GM19099 (cell line): ENCODE measurements around the gene ZNF831.

Source experiments
- POLR2A ChIP-seq: IDR thresholded peaks from 3 replicates; pipeline ENCODE4 v1.6.1; 2011; ENCODE audit warnings: low read depth; ENCODE audit not compliant: insufficient read length; ENCODE audit errors: extremely low read depth

The ZNF831 gene

DNA sequence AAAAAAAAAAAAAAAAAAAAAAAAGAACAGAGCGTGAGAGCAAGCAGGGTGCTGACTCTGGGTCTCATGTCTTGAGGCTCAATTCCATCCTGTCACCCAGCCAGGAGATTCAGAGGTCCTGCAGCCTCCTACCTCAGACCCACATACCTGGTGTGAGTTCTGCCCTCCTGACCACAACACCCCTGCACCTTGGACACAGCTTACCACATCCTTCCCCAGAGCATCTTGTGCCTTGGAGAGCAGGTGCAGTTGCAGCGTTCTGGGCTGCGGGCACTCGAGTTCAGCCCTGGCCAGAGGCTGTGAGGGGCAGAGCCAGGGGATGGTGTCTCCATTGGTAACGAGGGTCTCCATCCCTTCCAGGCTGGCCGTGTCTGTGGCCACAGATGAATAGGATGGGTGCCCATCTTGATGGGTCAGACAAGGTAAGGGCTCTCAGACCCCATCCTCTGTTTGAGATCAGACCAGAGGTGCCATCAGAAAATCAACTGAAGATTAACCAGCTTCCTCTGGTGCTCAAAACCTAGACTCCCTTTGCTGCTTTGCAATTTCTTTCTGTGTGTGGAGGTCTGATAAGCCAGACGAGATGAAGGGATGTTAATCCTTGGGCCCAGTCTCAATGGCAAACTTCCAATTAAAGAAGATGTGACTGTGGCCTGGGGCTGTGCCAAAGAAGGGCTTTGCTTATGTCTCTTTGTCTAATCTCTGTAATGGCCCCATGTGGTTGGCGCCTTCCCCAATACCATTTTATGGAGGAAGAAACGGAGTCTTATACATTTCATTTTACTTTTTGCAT, 14.7 kb upstream of the ZNF831 start:
- no peak for TF ChIP-seq POLR2A

DNA sequence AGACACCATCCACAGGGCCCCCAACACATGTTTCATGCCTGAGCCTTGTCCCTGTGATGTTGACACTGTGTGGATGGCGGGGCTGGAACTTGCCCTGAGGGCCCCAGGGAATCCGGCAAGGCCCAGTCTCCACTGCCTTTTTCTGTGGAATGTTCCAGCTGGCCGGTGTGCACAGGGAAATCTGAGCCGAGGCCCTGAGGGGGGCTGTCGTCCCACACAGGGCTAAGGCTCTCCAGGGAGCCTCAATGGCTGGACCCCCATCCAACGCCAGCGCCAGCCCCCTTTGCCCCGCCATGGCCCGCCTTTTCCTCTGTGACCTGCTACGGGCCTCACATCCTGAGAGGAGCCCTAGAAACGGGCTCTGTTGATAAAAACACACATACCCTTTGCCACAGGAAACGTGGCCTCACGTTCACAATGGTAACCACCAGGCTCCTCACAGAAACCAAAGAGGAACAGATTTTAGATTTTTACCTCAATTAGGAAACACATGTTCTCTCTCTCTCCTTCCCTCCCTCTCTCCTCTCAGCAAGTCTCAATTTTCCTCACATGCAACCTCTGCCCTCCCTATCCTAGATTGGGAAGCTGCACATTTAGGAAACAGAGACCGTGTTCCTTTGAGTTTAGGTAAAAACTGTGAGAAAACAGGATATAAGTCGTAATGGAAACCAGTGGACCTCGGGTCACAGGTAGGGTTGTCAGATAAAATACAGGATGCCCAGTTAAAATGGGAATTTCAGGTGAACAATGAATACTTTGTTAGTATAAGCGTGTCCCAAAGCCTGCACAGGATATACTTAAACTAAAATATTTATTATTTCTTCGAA, 13.7 kb upstream of the ZNF831 start:
- TF ChIP-seq POLR2A, result no peak

DNA sequence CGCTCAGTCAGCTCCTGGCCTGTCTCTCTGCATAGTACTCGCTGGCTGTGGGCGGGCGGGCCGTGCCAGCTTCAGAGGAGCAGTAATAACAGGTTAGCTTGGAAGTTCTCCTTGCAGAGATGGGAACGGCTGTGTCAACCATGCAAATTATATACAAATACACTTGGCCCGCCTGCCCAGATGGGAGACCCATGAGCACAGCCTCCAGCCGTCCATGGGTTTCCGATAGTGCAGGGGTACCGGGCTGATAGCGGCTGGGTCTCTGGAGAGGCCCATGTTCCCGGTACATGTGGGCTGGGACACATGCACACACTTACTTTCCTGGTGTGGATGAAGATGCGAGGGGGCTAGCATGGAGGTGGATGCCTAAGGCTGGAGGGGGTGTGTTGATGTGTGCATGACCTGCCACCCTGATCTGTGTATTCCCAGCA, 12.8 kb upstream of the ZNF831 start:
- no peak for TF ChIP-seq POLR2A

DNA sequence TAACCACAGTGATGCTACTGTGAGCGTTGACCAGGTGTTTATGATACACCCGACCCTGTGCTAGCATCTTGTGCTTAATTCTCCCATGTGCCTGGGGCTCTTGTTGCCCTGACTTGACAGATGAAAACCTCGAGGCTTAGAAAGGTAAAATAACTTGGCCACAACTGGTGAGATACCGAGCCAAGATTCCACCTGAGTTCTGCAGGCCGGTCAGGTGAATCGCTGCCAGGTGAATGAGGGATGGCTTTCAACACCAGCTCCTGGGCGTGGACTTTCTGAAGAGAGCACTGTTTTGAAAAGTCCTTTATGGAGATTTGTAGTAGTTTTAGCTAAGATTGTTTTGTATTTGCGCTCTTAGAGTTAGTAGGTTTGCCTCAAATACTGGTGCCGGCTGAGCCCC, 12.2 kb upstream of the ZNF831 start:
- no peak for TF ChIP-seq POLR2A

- TF ChIP-seq POLR2A, result no peak
Measured at GRCh38 chr20:59151820-59152219, 11.8 kb upstream of the ZNF831 start.

GRCh38 chr20:59152559-59153354, 10.9 kb upstream of the ZNF831 start:
- no peak for TF ChIP-seq POLR2A

- TF ChIP-seq POLR2A, result no peak
Measured at GRCh38 chr20:59153355-59153681, 10.3 kb upstream of the ZNF831 start.

DNA sequence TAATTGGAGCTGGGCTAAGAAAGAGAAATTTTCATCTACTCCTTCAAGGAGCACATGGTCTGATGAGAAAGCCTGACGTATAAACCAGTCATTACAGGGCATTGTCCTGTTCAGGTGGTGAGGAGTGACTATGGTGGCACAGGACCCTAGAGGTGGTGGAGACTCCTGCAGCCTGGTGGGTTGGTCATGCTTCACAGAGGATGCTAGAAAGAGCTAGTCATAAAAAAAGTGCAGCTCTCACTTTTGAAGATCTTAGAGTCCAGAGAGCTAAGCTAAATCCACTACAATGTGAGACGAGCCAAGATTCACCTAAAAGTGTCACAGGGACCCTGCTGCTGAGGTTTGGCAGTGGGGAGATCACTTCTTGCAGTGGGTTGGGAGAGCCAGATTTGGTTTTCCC, 9.8 kb upstream of the ZNF831 start:
- TF ChIP-seq POLR2A, result no peak

- TF ChIP-seq POLR2A, result no peak
Measured at GRCh38 chr20:59154317-59155013, 9.2 kb upstream of the ZNF831 start.

DNA sequence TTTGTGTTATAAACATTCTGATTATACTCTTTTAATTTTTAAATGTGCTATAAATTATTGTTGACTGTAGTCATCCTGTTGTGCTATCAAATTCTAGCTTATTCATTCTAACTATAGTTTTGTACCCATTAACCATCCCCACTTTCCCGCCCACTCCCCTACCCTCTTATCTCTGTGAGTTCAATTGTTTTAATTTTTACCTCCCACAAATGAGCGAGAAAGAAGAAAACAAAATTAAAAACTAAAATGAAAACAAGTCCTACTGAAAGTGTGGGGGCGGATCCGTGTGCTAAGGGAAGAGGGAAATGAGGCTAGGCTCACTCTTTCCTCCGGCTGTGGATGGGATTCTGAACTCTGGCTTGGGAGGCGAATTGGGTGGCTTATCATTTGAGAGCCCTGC, 6.6 kb upstream of the ZNF831 start:
- no peak for TF ChIP-seq POLR2A

GRCh38 chr20:59157531-59157930, 6.1 kb upstream of the ZNF831 start:
- no peak for TF ChIP-seq POLR2A

- no peak for TF ChIP-seq POLR2A
Measured at GRCh38 chr20:59157961-59158541, 5.6 kb upstream of the ZNF831 start.

DNA sequence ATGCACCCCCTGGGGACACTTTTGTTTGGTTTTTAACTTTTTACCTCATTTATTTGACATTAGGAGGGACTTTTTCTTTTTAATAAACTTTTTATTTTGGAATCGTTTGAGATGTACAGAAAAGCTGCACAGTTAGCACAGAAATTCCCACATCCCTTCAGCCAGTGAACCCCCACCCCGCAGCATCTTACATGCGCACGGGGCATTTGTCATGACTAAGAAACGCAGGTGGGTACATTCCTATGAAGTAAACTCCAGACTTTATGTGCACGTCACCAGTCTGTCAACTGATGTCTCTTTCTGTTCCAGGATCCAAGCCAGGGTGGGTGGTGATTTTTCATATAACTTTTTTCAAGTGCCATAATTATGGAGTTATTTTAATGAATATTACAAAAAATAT, 4.9 kb upstream of the ZNF831 start:
- no peak for TF ChIP-seq POLR2A

- TF ChIP-seq POLR2A, result no peak
Measured at GRCh38 chr20:59159091-59159490, 4.5 kb upstream of the ZNF831 start.
